Endothelial cell of umbilical vein (primary cell): Measurements from ENCODE around the gene ABCC1. TPM values are rescaled to one million over a fixed set of nuclear protein-coding genes. Genes with fewer than 3 reads are reported as not detected.

Experiments used
- BruUV-seq: library from RNA; stranded (reverse); fragments of 400-500 nt; replicated peaks from 2 replicates; lab custom pipeline; 2021; lab: Mats Ljungman, UMichigan
- CTCF ChIA-PET: fragments of 300-600, 350-600 bp; sonication (Branson Sonifier 250); formaldehyde crosslinking; loops from one replicate; lab custom pipeline; 2021; ENCODE audit warnings: antibody characterized with exemption, inconsistent platforms; lab: Charles Lee
- POLR2A ChIA-PET: fragments of 300-600, 350-600 bp; sonication (Branson Sonifier 250); formaldehyde crosslinking; loops from one replicate; lab custom pipeline; 2021; ENCODE audit warnings: antibody characterized with exemption, inconsistent platforms; lab: Charles Lee
- DNase-seq: peaks from one replicate; pipeline ENCODE4 v3.0.0-alpha.2; 2011; ENCODE audit warnings: low read depth, low spot score
- FAIRE-seq: peaks from 2 replicates; lab custom pipeline; 2011; peaks lifted over from hg19 to GRCh38; lab: Jason Lieb, UNC
- H2AFZ ChIP-seq: 2 replicates; pipeline ENCODE4 v1.6.0; 2012; ENCODE audit warnings: low read depth, low read length, control low read depth, inconsistent platforms
- H3K27ac ChIP-seq: 2 replicates; pipeline ENCODE4 v1.5.1; 2011; ENCODE audit warnings: low read depth, mild to moderate bottlenecking, control low read depth, low read length, moderate library complexity; ENCODE audit not compliant: insufficient read depth
- H3K27me3 ChIP-seq, 2 experiments: 2 replicates each; pipeline versions ENCODE4 v1.6.0 to v1.6.1; 2011; ENCODE audit warnings: low read length in 2 of 2, mixed read lengths in 1 of 2; ENCODE audit not compliant: control insufficient read depth in 2 of 2, insufficient read depth in 2 of 2
- H3K36me3 ChIP-seq, 2 experiments: 2 replicates in 1 of 2; 3 replicates in 1 of 2; pipeline ENCODE4 v1.5.1; 2011; ENCODE audit warnings: low read length in 2 of 2, mild to moderate bottlenecking in 1 of 2, moderate library complexity in 1 of 2; ENCODE audit not compliant: control insufficient read depth in 2 of 2, insufficient read depth in 2 of 2; ENCODE audit errors: extremely low read depth in 1 of 2
- H3K4me1 ChIP-seq: 3 replicates; pipeline ENCODE4 v1.5.1; 2011; ENCODE audit warnings: mild to moderate bottlenecking, low read length; ENCODE audit not compliant: control insufficient read depth, insufficient read depth; ENCODE audit errors: extremely low read depth
- H3K4me2 ChIP-seq: 2 replicates; pipeline ENCODE4 v1.6.1; 2011; ENCODE audit warnings: low read length, control low read depth, mixed read lengths; ENCODE audit not compliant: insufficient read depth
- H3K4me3 ChIP-seq, 3 experiments: fragments of 200-600 bp in 1 of 3; sonication (generic), shearing (Covaris generic) in 1 of 3; replicated peaks in 1 of 3; 2 replicates each; pipeline ENCODE4 v1.5.1; 2011 to 2016; ENCODE audit warnings: control low read depth in 3 of 3, low read length in 3 of 3, mild to moderate bottlenecking in 2 of 3, inconsistent platforms in 1 of 3, low read depth in 1 of 3, moderate library complexity in 1 of 3; ENCODE audit not compliant: insufficient read depth in 1 of 3
- H3K79me2 ChIP-seq: 2 replicates; pipeline ENCODE4 v1.6.0; 2012; ENCODE audit warnings: low read length, inconsistent platforms; ENCODE audit not compliant: control insufficient read depth, insufficient read depth
- H3K9ac ChIP-seq: replicated peaks from 2 replicates; pipeline ENCODE3; 2011; ENCODE audit warnings: low read length, control low read depth; ENCODE audit not compliant: insufficient read depth; ENCODE audit errors: extremely low read depth
- H3K9me1 ChIP-seq: replicated peaks from 3 replicates; pipeline ENCODE4 v1.6.0; 2011; ENCODE audit warnings: mild to moderate bottlenecking, low read length; ENCODE audit not compliant: control insufficient read depth, insufficient read depth; ENCODE audit errors: extremely low read depth
- H3K9me3 ChIP-seq: replicated peaks from 2 replicates; pipeline ENCODE4 v1.5.1; 2012; ENCODE audit warnings: low read length, inconsistent platforms; ENCODE audit not compliant: control insufficient read depth, insufficient read depth
- H4K20me1 ChIP-seq: replicated peaks from 2 replicates; pipeline ENCODE3; 2011; ENCODE audit warnings: mild to moderate bottlenecking, low read length; ENCODE audit not compliant: control insufficient read depth, insufficient read depth; ENCODE audit errors: extremely low read depth
- FOS ChIP-seq: IDR thresholded peaks from 2 replicates; pipeline ENCODE4 v1.6.1; 2011; ENCODE audit warnings: mild to moderate bottlenecking, low read length, moderate library complexity, borderline replicate concordance; ENCODE audit not compliant: insufficient read depth
- JUN ChIP-seq: IDR thresholded peaks from 2 replicates; pipeline ENCODE4 v1.6.1; 2011; ENCODE audit warnings: borderline replicate concordance, low read depth; ENCODE audit not compliant: insufficient read length, insufficient read depth
- MAX ChIP-seq: IDR thresholded peaks from 2 replicates; pipeline ENCODE4 v1.6.1; 2011; ENCODE audit not compliant: insufficient read depth, insufficient read length
- MYC ChIP-seq: IDR thresholded peaks from one replicate; pipeline ENCODE4 v1.6.1; 2011; ENCODE audit warnings: mild to moderate bottlenecking, low read depth, low read length
- POLR2A ChIP-seq: IDR thresholded peaks from 2 replicates; pipeline ENCODE4 v1.6.1; 2012; ENCODE audit warnings: low read depth, mild to moderate bottlenecking, control low read depth, low read length
- dilution Hi-C: fragments of 300-500 bp; cut with MboI; formaldehyde crosslinking; loops from one replicate; pipeline ENCODE4 v1.15.0; 2019; ENCODE audit warnings: low sequenced_read_pairs; ENCODE audit not compliant: extremely low pct_ligation_motif_present
- intact Hi-C: fragments of 100-400 bp; cut with micrococcal nuclease; formaldehyde crosslinking; loops from one replicate; pipeline ENCODE4 v1.10.0; 2022
- polyA plus RNA-seq, 4 experiments: library from polyadenylated mRNA; depleted of rRNA in 3 of 4; stranded (reverse) in 3 of 4; unstranded in 1 of 4; fragments of >200 nt; gene quantifications; 2 replicates each; pipeline versions ENCODE4 v1.2.1 to v1.2.3, GENCODE V29; 2011 to 2012; ENCODE audit warnings: missing spikeins in 1 of 4
- total RNA-seq: library from RNA; stranded (reverse); gene quantifications from 2 replicates; pipeline ENCODE4 v1.2.3, GENCODE V29; 2021

ABCC1 gene
- total and polyA plus RNA-seq, 2 donors (not counting 3 experiments of a cell fraction or from before 2014, with no cell fraction given): 46.1 to 89.2 TPM

- ChIA-PET CTCF (interaction anchor here (1.9 to 3.6 kb wide), 2 partner anchors 13 to 209 kb away, joined by 4 to 13 read pairs; no protein-coding TSS in a partner anchor), POLR2A (no interaction called here)
- FAIRE-seq (peak; percentile 37), DNase-seq (no peak)
- H3K27me3 ChIP-seq: no peaks in the 10 kb centered on the region
- TF ChIP-seq FOS: peak; percentile 16
- TF ChIP-seq POLR2A: no peak
- no peak overlapping the region for H3K9ac ChIP-seq
- no peaks in the 10 kb centered on the region for H3K9me3 ChIP-seq
- H3K4me1 ChIP-seq: no peaks in the 10 kb centered on the region
- H3K4me2 ChIP-seq: no peak overlapping the region
- no peak overlapping the region for H3K27ac ChIP-seq
- no peak overlapping the region for H3K4me3 ChIP-seq
- dilution Hi-C loops: no loop called here
- H3K9me1 ChIP-seq: no peaks in the 10 kb centered on the region
- H3K79me2 ChIP-seq: no peaks in the 10 kb centered on the region
- intact Hi-C loops: loop anchor here (1.0 kb wide), 1 partner anchor 43 kb away; no protein-coding TSS in a partner anchor
- no peak overlapping the region for H2AFZ ChIP-seq
- no peaks in the 10 kb centered on the region for H4K20me1 ChIP-seq
- BruUV-seq: no TSS peak
- peaks cover 14 to 51% of the 10 kb centered on the region in 2 experiments for H3K36me3 ChIP-seq
Measured at GRCh38 chr16:16083421-16084156, 134.2 kb downstream of the ABCC1 start.

DNA sequence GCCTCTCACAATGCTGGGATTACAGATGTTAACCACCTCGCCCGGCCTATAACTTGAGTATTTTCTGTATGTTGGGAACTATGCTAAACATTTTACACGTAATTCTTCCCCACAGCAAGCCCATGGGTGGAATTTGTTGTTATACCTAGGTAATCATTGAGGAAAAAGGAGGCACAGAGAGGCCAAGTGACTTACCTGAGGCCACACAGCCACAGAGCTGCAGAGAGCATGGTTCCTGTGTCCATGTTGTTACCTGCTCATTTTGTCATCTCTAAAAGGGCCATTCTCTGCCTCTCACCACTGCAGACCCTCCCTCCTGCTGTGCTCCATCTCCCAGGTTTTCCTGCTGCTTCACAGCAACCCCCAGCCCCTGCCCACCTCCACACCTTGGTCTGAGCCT lies 135.5 kb downstream of the ABCC1 start:
- intact Hi-C loops (no loop called here), dilution Hi-C loops (no loop called here)
- ChIA-PET CTCF (interaction anchor here (0.8 kb wide), 1 partner anchor 14 kb away, joined by 3 read pairs; no protein-coding TSS in a partner anchor), POLR2A (no interaction called here)
- DNase-seq (no peak), FAIRE-seq (no peak)
- BruUV-seq: no TSS peak
- no peak overlapping the region for H2AFZ ChIP-seq
- no peak overlapping the region for H3K4me3 ChIP-seq
- no peak overlapping the region for H3K27ac ChIP-seq
- no peaks in the 10 kb centered on the region for H3K79me2 ChIP-seq
- H3K9me1 ChIP-seq: no peaks in the 10 kb centered on the region
- H3K4me1 ChIP-seq: no peaks in the 10 kb centered on the region
- no peaks in the 10 kb centered on the region for H3K9me3 ChIP-seq
- H3K9ac ChIP-seq: no peak overlapping the region
- TF ChIP-seq JUN (no peak), MYC (no peak), FOS (no peak), MAX (no peak), POLR2A (no peak)
- no peaks in the 10 kb centered on the region for H3K27me3 ChIP-seq
- H3K36me3 ChIP-seq: peaks cover 18 to 48% of the 10 kb centered on the region in 2 experiments
- H4K20me1 ChIP-seq: no peaks in the 10 kb centered on the region
- no peak overlapping the region for H3K4me2 ChIP-seq
